Activated CD8-positive, alpha-beta memory T cell treated with anti-CD3 and anti-CD28 coated beads, Interleukin-2, amount 50 U/mL, for 1 hour (primary cell): ENCODE measurements around the gene PTPRR.

Source experiments
- DNase-seq: peaks from one replicate; pipeline ENCODE4 v3.0.0-alpha.2; 2020; ENCODE audit errors: extremely low read depth

Gene PTPRR

DNA sequence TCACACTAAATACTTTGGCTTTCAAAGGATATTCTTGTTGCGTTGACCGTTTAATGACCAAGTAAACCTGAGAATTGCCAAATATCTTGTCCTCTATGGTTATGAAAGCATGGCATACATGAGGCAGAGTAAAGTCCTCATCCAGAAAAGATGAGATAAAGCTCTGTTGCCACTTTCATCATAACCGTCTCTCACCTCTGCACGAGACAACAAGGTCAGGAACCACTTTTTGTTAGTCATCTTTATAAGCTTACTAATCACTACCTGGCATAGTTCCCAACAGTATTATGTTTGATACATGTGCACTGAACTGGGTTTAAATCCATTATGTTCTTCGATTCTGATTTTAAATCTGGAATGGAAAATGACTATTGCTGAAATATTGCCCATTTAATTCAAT lies 314.6 kb downstream of the PTPRR start:
- DNase-seq = no peak

- DNase-seq = no peak
Measured at GRCh38 chr12:70604662-70605061, 315.9 kb downstream of the PTPRR start.

DNA sequence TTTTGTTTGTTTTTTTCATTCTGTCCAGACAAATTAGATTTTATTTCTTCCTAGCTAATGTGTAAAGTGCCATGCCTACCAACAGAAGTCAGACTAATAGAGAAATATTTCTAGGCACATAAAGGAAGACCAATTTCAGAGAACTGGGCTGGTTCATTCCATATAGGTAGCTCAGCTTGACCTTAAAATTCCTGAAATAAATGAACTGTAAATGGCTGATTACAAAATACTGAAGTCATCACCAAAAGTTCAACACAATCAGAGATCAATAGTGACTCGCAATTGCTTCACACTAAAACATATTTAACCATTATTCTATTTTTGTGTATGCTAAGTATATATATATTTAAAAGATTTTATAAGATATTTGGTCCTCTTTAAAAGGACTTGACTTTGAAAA lies 317.5 kb downstream of the PTPRR start:
- no peak for DNase-seq

- DNase-seq = no peak
Measured at GRCh38 chr12:70598467-70599193, 321.9 kb downstream of the PTPRR start.

GRCh38 chr12:70592664-70593063 lies 327.9 kb downstream of the PTPRR start:
- no peak for DNase-seq

DNA sequence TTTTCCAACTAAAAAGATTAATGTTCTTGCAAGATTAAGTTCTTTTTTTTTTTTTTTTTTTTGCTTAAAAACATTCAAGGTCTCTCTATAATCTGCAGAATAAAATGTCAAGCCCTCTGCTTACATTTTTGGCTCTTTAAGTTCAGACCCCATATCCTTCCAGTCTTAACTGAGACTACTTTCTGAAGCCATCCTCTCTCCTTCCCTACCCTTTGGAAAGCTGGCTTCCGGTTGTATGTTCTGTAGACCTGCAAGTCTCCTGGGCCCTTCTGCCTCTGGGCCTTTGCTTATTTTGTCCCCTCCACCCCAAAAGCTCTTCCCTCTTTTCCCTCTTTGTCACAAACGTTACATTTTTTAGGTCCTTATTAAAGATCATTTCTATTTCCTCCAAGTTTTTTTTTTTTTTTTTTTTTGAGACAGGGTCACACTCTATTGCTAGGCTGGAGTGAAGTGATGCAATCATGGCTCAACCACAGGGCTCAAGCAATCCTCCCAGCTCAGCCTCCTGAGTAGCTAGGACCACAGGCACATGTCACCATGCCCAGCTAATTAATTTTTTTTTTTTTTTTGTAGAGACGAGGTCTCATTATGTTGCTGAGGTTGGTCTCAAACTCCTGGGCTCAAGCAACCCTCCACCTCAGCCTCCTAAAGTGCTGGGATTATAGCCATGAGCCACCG lies 329.9 kb downstream of the PTPRR start:
- DNase-seq = no peak

- peak; percentile 16 for DNase-seq
Measured at GRCh38 chr12:70590051-70590450, 330.5 kb downstream of the PTPRR start.
